Keratinocyte (primary cell): ENCODE data around the gene AOX1. TPM values are rescaled to one million over a fixed set of nuclear protein-coding genes. Genes with fewer than 3 reads are reported as not detected.

Experiments used
- DNase-seq: peaks from one replicate; pipeline ENCODE4 v3.0.0-alpha.2; 2011; ENCODE audit warnings: low read depth, missing footprints, low spot score
- FAIRE-seq: peaks from 2 replicates; lab custom pipeline; 2011; peaks lifted over from hg19 to GRCh38; lab: Jason Lieb, UNC
- H2AFZ ChIP-seq: 2 replicates; pipeline ENCODE4 v1.6.0; 2012; ENCODE audit warnings: low read length, control low read depth, inconsistent platforms; ENCODE audit not compliant: control insufficient read depth
- H3K27ac ChIP-seq: 2 replicates; pipeline ENCODE4 v1.5.1; 2011; ENCODE audit warnings: low read length; ENCODE audit not compliant: control insufficient read depth, insufficient read depth
- H3K27me3 ChIP-seq: 3 replicates; pipeline ENCODE4 v1.6.0; 2011; ENCODE audit warnings: low read length; ENCODE audit not compliant: control insufficient read depth, insufficient read depth; ENCODE audit errors: extremely low read depth
- H3K36me3 ChIP-seq, 2 experiments: 2 replicates in 1 of 2; 3 replicates in 1 of 2; pipeline ENCODE4 v1.5.1; 2011; ENCODE audit warnings: low read length in 2 of 2, mild to moderate bottlenecking in 1 of 2; ENCODE audit not compliant: control insufficient read depth in 2 of 2, insufficient read depth in 2 of 2; ENCODE audit errors: extremely low read depth in 1 of 2
- H3K4me1 ChIP-seq: 3 replicates; pipeline ENCODE4 v1.5.1; 2011; ENCODE audit warnings: low read length; ENCODE audit not compliant: control insufficient read depth, insufficient read depth; ENCODE audit errors: extremely low read depth
- H3K4me2 ChIP-seq: 3 replicates; pipeline ENCODE4 v1.6.0; 2011; ENCODE audit warnings: low read depth, low read length; ENCODE audit not compliant: control insufficient read depth, insufficient read depth; ENCODE audit errors: extremely low read depth
- H3K4me3 ChIP-seq, 3 experiments: fragments of 200-600 bp in 1 of 3; sonication (generic) in 1 of 3; 2 replicates in 2 of 3; 3 replicates in 1 of 3; pipeline ENCODE4 v1.5.1; 2011 to 2016; ENCODE audit warnings: low read length in 3 of 3, mild to moderate bottlenecking in 3 of 3, control low read depth in 2 of 3, inconsistent platforms in 1 of 3, low read depth in 1 of 3, mixed read lengths in 1 of 3, mixed run types in 1 of 3, moderate library complexity in 1 of 3; ENCODE audit not compliant: control insufficient read depth in 2 of 3, insufficient read depth in 2 of 3; ENCODE audit errors: extremely low read depth in 1 of 3
- H3K79me2 ChIP-seq: 2 replicates; pipeline ENCODE4 v1.6.0; 2012; ENCODE audit warnings: low read length; ENCODE audit not compliant: control insufficient read depth, insufficient read depth
- H3K9ac ChIP-seq: 3 replicates; pipeline ENCODE4 v1.6.0; 2011; ENCODE audit warnings: low read length; ENCODE audit not compliant: control insufficient read depth, insufficient read depth; ENCODE audit errors: extremely low read depth
- H3K9me1 ChIP-seq: 3 replicates; pipeline ENCODE4 v1.6.0; 2011; ENCODE audit warnings: low read length; ENCODE audit not compliant: control insufficient read depth, insufficient read depth; ENCODE audit errors: extremely low read depth
- H3K9me3 ChIP-seq: 2 replicates; pipeline ENCODE4 v1.5.1; 2012; ENCODE audit warnings: low read depth, low read length; ENCODE audit not compliant: control insufficient read depth
- H4K20me1 ChIP-seq: 3 replicates; pipeline ENCODE4 v1.6.0; 2011; ENCODE audit warnings: low read length; ENCODE audit not compliant: control insufficient read depth, insufficient read depth; ENCODE audit errors: extremely low read depth
- CTCF ChIP-seq, 3 experiments: IDR thresholded peaks in 1 of 3; conservative IDR thresholded peaks in 1 of 3; optimal IDR thresholded peaks in 1 of 3; 2 replicates in 2 of 3; 3 replicates in 1 of 3; pipeline versions ENCODE3 to v1.5.1; 2011; ENCODE audit warnings: low read length in 3 of 3, mild to moderate bottlenecking in 3 of 3, moderate library complexity in 2 of 3, control low read depth in 1 of 3, inconsistent platforms in 1 of 3; ENCODE audit not compliant: insufficient read depth in 2 of 3; ENCODE audit errors: extremely low read depth in 1 of 3
- EZH2 ChIP-seq: IDR thresholded peaks from one replicate; pipeline ENCODE4 v1.6.1; 2012; ENCODE audit warnings: inconsistent platforms, mild to moderate bottlenecking, low read length, moderate library complexity
- dilution Hi-C: fragments of 300-500 bp; cut with MboI; formaldehyde crosslinking; loops from one replicate; pipeline ENCODE4 v1.7.0; 2020; ENCODE audit warnings: low sequenced_read_pairs; ENCODE audit not compliant: extremely low pct_ligation_motif_present
- polyA plus RNA-seq, 5 experiments: library from polyadenylated mRNA; depleted of rRNA in 3 of 5; stranded (reverse) in 3 of 5; stranded (forward) in 1 of 5; unstranded in 1 of 5; fragments of >200 nt; gene quantifications; 1 replicate in 1 of 5; 2 replicates in 3 of 5; 3 replicates in 1 of 5; pipeline versions ENCODE4 v1.2.1 to v1.2.3, GENCODE V29; 2011 to 2012; ENCODE audit warnings: missing spikeins in 2 of 5, low read depth in 1 of 5, low replicate concordance in 1 of 5

Gene AOX1
- polyA plus RNA-seq, 1 donor (not counting 4 experiments of a cell fraction or from before 2014, with no cell fraction given), result 12.2 TPM

- DNase-seq (no peak), FAIRE-seq (no peak)
- Histone ChIP-seq H3K36me3 (no peaks in the 10 kb centered on the region), H3K27me3 (no peaks in the 10 kb centered on the region), H4K20me1 (no peaks in the 10 kb centered on the region), H3K4me1 (no peaks in the 10 kb centered on the region), H3K4me3 (no peak overlapping the region), H3K79me2 (no peaks in the 10 kb centered on the region), H3K27ac (no peak overlapping the region), H3K9me1 (no peaks in the 10 kb centered on the region), H3K9ac (no peak overlapping the region), H2AFZ (no peak overlapping the region), H3K4me2 (no peak overlapping the region), H3K9me3 (no peaks in the 10 kb centered on the region)
- TF ChIP-seq EZH2, result no peak
- no peak for TF ChIP-seq CTCF (optimal IDR thresholded peaks at IDR 0.05 in 1 of 3, IDR thresholded peaks at IDR 0.05 in 1 of 3, conservative IDR thresholded peaks at IDR 0.05 in 1 of 3; ENCODE audit: extremely low read depth in 1 of 3, insufficient read depth in 2 of 3, low read length in 3 of 3)
- dilution Hi-C loops, result no loop called here
Observed at GRCh38 chr2:200668478-200668877, 82.7 kb downstream of the AOX1 start.

DNA sequence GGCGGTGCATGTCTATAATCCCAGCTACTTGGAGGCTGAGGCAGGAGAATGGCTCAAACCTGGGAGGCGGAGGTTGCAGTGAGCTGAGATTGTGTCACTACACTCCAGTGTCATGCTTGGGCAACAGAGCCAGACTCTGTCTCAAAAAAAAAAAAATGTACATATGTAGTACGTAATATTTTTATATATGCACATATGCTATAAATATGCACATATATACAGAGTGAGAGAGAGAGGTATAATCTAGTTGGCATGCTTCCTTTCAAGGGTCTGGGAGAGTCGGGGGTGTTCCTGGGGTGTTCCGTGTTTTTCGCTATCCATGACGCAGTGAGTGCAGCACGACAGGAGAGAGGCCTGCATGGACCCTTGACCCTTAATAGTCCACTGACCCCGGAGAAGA lies 83.5 kb downstream of the AOX1 start:
- dilution Hi-C loops, result no loop called here
- Histone ChIP-seq H2AFZ (no peak overlapping the region), H3K4me1 (no peaks in the 10 kb centered on the region), H3K9ac (no peak overlapping the region), H3K9me1 (no peaks in the 10 kb centered on the region), H3K4me2 (no peak overlapping the region), H3K4me3 (no peak overlapping the region), H4K20me1 (no peaks in the 10 kb centered on the region), H3K27me3 (no peaks in the 10 kb centered on the region), H3K9me3 (no peaks in the 10 kb centered on the region), H3K27ac (no peak overlapping the region), H3K79me2 (no peaks in the 10 kb centered on the region), H3K36me3 (no peaks in the 10 kb centered on the region)
- TF ChIP-seq CTCF (optimal IDR thresholded peaks at IDR 0.05 in 1 of 3, IDR thresholded peaks at IDR 0.05 in 1 of 3, conservative IDR thresholded peaks at IDR 0.05 in 1 of 3; ENCODE audit: extremely low read depth in 1 of 3, insufficient read depth in 2 of 3, low read length in 3 of 3) (no peak), EZH2 (no peak)
- no peak for DNase-seq
- FAIRE-seq, result no peak
